ENCODE measurements around the gene MLEC. TPM values are rescaled to one million over a fixed set of nuclear protein-coding genes. Genes with fewer than 3 reads are reported as not detected.

The MLEC gene
- total RNA-seq, 1 donor from 2014 or later, result 129 TPM

DNA sequence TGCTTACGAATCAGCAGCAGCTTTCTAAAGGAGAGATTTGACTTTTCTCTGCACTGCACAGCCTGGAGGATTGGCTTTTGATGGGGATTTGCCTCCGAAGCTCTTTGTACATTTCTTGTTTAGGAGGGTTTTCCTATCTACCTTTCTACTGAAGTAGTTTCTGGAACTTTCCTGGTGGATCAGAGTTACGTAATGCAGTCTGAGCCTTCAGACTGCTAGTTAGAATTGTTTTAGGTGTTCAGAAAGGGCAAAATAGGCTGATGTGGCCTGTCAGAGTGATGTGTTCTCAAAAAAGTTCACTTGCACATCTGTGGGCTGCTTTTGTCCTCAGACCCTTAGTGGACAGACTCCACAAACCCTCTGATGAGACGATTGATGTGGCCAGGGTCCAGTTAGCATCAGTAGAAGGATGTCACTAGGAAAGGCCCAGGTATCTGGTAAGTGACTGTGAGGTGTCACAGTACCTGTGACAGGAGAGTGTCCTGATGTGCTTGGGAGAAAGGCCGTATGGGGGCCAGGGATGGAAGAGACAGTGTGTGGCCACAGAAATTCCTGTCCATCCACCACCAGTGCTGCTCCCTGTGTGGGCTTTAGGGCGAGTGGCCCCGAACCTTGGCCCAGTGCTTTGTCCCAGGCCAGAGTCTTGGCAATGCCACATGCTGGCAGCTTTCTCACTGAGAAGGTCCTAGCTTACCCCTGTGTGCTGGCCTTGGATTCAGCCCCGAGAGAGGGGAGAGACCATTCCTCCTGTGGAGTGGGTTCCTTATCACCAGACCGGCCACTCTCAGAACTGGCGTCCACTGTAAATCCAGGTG is 34.2 kb downstream of the MLEC start:
- TF ChIP-seq, protein P1, sequence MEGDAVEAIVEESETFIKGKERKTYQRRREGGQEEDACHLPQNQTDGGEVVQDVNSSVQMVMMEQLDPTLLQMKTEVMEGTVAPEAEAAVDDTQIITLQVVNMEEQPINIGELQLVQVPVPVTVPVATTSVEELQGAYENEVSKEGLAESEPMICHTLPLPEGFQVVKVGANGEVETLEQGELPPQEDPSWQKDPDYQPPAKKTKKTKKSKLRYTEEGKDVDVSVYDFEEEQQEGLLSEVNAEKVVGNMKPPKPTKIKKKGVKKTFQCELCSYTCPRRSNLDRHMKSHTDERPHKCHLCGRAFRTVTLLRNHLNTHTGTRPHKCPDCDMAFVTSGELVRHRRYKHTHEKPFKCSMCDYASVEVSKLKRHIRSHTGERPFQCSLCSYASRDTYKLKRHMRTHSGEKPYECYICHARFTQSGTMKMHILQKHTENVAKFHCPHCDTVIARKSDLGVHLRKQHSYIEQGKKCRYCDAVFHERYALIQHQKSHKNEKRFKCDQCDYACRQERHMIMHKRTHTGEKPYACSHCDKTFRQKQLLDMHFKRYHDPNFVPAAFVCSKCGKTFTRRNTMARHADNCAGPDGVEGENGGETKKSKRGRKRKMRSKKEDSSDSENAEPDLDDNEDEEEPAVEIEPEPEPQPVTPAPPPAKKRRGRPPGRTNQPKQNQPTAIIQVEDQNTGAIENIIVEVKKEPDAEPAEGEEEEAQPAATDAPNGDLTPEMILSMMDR (IDR thresholded peaks at IDR 0.05), result no peak
- peaks cover 40% of the 10 kb centered on the region for H3K36me3 Mint-ChIP-seq (ENCODE audit: unreplicated experiment)
- H3K4me3 Mint-ChIP-seq (ENCODE audit: unreplicated experiment), result no peak overlapping the region
- H3K9me3 Mint-ChIP-seq (ENCODE audit: unreplicated experiment), result no peaks in the 10 kb centered on the region
- no peaks in the 10 kb centered on the region for H3K27me3 Mint-ChIP-seq (ENCODE audit: unreplicated experiment)
- DNase-seq (ENCODE audit: extremely low spot score, unreplicated experiment), result no peak
- peaks cover 17% of the 10 kb centered on the region for H3K4me1 Mint-ChIP-seq (ENCODE audit: unreplicated experiment)
- peak overlapping the region; percentile 34 for H3K27ac Mint-ChIP-seq (ENCODE audit: unreplicated experiment)

DNA sequence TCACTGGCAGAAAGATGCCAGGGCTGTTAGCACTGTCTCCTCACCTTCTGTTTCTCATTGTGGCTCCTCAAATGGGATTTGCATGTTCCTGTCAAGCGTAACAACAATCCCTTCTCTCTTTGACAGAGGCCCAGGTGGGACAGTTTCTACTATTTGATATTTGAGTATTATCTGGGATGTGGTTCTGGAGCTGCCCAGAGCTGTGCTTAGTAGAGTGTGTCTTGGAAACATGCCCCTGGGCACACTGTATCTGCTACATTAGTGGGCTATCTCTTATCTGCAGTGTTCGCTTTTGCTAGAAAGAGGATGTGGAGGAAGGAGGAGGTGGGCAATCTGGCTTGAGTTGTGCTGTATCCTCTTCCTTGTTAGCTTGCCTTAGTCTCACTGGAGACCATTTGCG is 34.9 kb downstream of the MLEC start:
- Mint-ChIP-seq H3K27ac (ENCODE audit: unreplicated experiment) (no peak overlapping the region), H3K9me3 (ENCODE audit: unreplicated experiment) (no peaks in the 10 kb centered on the region), H3K27me3 (ENCODE audit: unreplicated experiment) (no peaks in the 10 kb centered on the region), H3K4me3 (ENCODE audit: unreplicated experiment) (no peak overlapping the region), H3K36me3 (ENCODE audit: unreplicated experiment) (peaks cover 35% of the 10 kb centered on the region), H3K4me1 (ENCODE audit: unreplicated experiment) (peaks cover 19% of the 10 kb centered on the region)
- no peak for DNase-seq (ENCODE audit: extremely low spot score, unreplicated experiment)
- TF ChIP-seq, protein P1 (IDR thresholded peaks at IDR 0.05), result no peak

DNA sequence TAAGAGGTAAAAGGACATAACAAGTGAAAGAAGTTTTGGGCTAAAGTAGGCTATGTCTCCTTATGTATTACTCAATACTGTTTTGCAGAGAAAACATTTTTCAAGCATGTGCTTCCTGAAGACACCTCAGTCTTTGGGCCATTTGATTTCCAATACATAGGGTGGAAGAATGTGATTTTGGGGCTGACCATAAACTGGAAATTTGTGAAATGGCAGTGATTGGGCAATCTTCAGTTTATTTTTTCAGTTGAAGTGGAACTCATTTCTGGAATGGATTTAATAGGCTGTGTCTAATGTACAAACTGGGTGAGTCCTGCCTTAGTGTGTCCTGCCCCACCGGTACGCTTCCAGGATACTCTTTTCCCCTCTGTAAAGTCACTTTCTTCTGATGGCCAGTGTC is 35.8 kb downstream of the MLEC start:
- Mint-ChIP-seq H3K9me3 (ENCODE audit: unreplicated experiment) (no peaks in the 10 kb centered on the region), H3K4me3 (ENCODE audit: unreplicated experiment) (no peak overlapping the region), H3K36me3 (ENCODE audit: unreplicated experiment) (peaks cover 35% of the 10 kb centered on the region), H3K4me1 (ENCODE audit: unreplicated experiment) (peaks cover 19% of the 10 kb centered on the region), H3K27me3 (ENCODE audit: unreplicated experiment) (no peaks in the 10 kb centered on the region), H3K27ac (ENCODE audit: unreplicated experiment) (no peak overlapping the region)
- TF ChIP-seq, protein P1 (IDR thresholded peaks at IDR 0.05), result no peak
- no peak for DNase-seq (ENCODE audit: extremely low spot score, unreplicated experiment)

DNA sequence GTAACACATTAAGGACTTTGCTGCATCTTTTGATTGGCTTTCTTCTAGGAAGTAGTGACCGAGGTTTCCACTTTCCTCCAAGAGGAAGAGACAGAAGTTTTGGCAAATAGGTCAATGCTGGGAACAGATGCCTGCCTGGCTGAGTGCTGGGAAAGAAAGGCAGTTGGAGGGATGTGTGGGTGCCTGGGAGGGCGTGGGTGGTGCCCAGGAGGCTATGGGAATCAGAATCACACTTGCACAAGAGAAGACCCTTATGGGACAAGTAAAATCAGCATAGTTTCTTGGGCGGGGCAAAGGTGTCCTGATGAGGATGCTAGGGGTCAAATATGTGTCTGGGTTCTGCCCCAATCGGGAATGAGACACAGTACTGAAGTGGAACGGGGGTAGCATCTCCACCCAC is 37.8 kb downstream of the MLEC start:
- TF ChIP-seq, protein P1 (IDR thresholded peaks at IDR 0.05), result no peak
- H3K4me1 Mint-ChIP-seq (ENCODE audit: unreplicated experiment), result peaks cover 19% of the 10 kb centered on the region
- peak overlapping the region; percentile 66 for H3K27ac Mint-ChIP-seq (ENCODE audit: unreplicated experiment)
- peaks cover 22% of the 10 kb centered on the region for H3K36me3 Mint-ChIP-seq (ENCODE audit: unreplicated experiment)
- no peaks in the 10 kb centered on the region for H3K9me3 Mint-ChIP-seq (ENCODE audit: unreplicated experiment)
- no peak for DNase-seq (ENCODE audit: extremely low spot score, unreplicated experiment)
- no peaks in the 10 kb centered on the region for H3K27me3 Mint-ChIP-seq (ENCODE audit: unreplicated experiment)
- H3K4me3 Mint-ChIP-seq (ENCODE audit: unreplicated experiment), result peak overlapping the region; percentile 82

DNA sequence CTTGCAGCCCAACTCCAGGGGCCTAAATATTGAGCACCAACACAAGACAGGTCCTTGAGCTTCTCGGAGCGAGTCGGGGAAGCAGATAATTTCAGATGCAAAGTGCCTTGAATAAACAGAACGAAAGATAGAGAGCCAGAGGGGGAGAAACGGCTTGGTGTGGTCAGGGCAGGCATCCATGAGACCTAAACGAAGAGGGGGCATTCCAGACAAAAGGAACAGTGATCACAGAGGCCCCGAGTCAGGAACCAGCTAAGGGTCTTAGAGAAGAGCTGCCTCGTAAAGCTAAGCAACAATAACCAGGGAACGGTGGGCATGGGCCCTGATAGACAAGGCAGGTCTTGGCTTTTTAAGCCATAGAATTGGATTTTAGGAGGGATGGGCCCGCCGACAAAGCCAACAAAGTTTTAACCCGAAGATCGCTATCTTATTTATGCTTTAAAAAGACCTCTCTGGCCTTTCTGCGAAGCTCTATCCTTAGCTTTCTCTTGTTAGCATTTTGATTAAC is 38.3 kb downstream of the MLEC start:
- TF ChIP-seq, protein P1 (IDR thresholded peaks at IDR 0.05), result no peak
- Mint-ChIP-seq H3K36me3 (ENCODE audit: unreplicated experiment) (peaks cover 19% of the 10 kb centered on the region), H3K9me3 (ENCODE audit: unreplicated experiment) (no peaks in the 10 kb centered on the region), H3K4me1 (ENCODE audit: unreplicated experiment) (peaks cover 18% of the 10 kb centered on the region), H3K27me3 (ENCODE audit: unreplicated experiment) (no peaks in the 10 kb centered on the region), H3K27ac (ENCODE audit: unreplicated experiment) (peak overlapping the region; percentile 66), H3K4me3 (ENCODE audit: unreplicated experiment) (peak overlapping the region; percentile 82)
- DNase-seq (ENCODE audit: extremely low spot score, unreplicated experiment), result no peak
